ENCODE measurements around the gene OSBPL1A.

The OSBPL1A gene

GRCh38 chr18:24333084-24333483 lies 64.5 kb downstream of the OSBPL1A start:
- DNase-seq, result no peak

- no peak for DNase-seq
Observed at GRCh38 chr18:24326211-24326610, 71.4 kb downstream of the OSBPL1A start.

- DNase-seq, result no peak
Observed at GRCh38 chr18:24322584-24323136, 75.0 kb downstream of the OSBPL1A start.

GRCh38 chr18:24321071-24321470 lies 76.6 kb downstream of the OSBPL1A start:
- no peak for DNase-seq

- DNase-seq, result no peak
Observed at GRCh38 chr18:24319757-24320156, 77.9 kb downstream of the OSBPL1A start.

GRCh38 chr18:24317370-24317769 lies 80.3 kb downstream of the OSBPL1A start:
- DNase-seq, result no peak

GRCh38 chr18:24315170-24315569 lies 82.5 kb downstream of the OSBPL1A start:
- DNase-seq, result no peak

- DNase-seq, result no peak
Observed at GRCh38 chr18:24306201-24306600, 91.4 kb downstream of the OSBPL1A start.

GRCh38 chr18:24300703-24301102 lies 96.9 kb downstream of the OSBPL1A start:
- DNase-seq, result no peak

GRCh38 chr18:24296276-24296675 lies 101.3 kb downstream of the OSBPL1A start:
- no peak for DNase-seq

- no peak for DNase-seq
Observed at GRCh38 chr18:24293254-24293653, 104.4 kb downstream of the OSBPL1A start.

GRCh38 chr18:24278591-24278990 lies 119.0 kb downstream of the OSBPL1A start:
- no peak for DNase-seq

GRCh38 chr18:24277516-24278195 lies 120.0 kb downstream of the OSBPL1A start:
- no peak for DNase-seq

GRCh38 chr18:24276994-24277393 lies 120.6 kb downstream of the OSBPL1A start:
- no peak for DNase-seq

GRCh38 chr18:24274837-24275236 lies 122.8 kb downstream of the OSBPL1A start:
- no peak for DNase-seq

GRCh38 chr18:24273596-24273995 lies 124.0 kb downstream of the OSBPL1A start:
- DNase-seq, result no peak

- DNase-seq, result no peak
Observed at GRCh38 chr18:24272229-24272525, 125.4 kb downstream of the OSBPL1A start.

GRCh38 chr18:24271381-24272228 lies 126.0 kb downstream of the OSBPL1A start:
- peak; percentile 78 for DNase-seq

- DNase-seq, result no peak
Observed at GRCh38 chr18:24270937-24271380, 126.7 kb downstream of the OSBPL1A start.

GRCh38 chr18:24270358-24270936 lies 127.2 kb downstream of the OSBPL1A start:
- DNase-seq, result no peak

- no peak for DNase-seq
Observed at GRCh38 chr18:24268784-24269550, 128.7 kb downstream of the OSBPL1A start.

GRCh38 chr18:24267878-24268277 lies 129.7 kb downstream of the OSBPL1A start:
- DNase-seq, result no peak

- DNase-seq, result no peak
Observed at GRCh38 chr18:24266131-24266530, 131.5 kb downstream of the OSBPL1A start.
